ENCODE measurements around the gene GTPBP3.
A peak's percentile ranks its signal among the peaks of the same experiment; 100 is the strongest.

GTPBP3 gene

GRCh38 chr19:17320435-17320834 lies 16.9 kb upstream of the GTPBP3 start:
- H3K36me3 Mint-ChIP-seq: no peaks in the 10 kb centered on the region
- H3K4me3 Mint-ChIP-seq: no peak overlapping the region
- no peaks in the 10 kb centered on the region for H3K27me3 Mint-ChIP-seq
- no peak overlapping the region for H3K27ac Mint-ChIP-seq
- peaks cover 1% of the 10 kb centered on the region for H3K4me1 Mint-ChIP-seq (ENCODE audit: low read depth)
- no peaks in the 10 kb centered on the region for H3K9me3 Mint-ChIP-seq (ENCODE audit: low read depth)

DNA sequence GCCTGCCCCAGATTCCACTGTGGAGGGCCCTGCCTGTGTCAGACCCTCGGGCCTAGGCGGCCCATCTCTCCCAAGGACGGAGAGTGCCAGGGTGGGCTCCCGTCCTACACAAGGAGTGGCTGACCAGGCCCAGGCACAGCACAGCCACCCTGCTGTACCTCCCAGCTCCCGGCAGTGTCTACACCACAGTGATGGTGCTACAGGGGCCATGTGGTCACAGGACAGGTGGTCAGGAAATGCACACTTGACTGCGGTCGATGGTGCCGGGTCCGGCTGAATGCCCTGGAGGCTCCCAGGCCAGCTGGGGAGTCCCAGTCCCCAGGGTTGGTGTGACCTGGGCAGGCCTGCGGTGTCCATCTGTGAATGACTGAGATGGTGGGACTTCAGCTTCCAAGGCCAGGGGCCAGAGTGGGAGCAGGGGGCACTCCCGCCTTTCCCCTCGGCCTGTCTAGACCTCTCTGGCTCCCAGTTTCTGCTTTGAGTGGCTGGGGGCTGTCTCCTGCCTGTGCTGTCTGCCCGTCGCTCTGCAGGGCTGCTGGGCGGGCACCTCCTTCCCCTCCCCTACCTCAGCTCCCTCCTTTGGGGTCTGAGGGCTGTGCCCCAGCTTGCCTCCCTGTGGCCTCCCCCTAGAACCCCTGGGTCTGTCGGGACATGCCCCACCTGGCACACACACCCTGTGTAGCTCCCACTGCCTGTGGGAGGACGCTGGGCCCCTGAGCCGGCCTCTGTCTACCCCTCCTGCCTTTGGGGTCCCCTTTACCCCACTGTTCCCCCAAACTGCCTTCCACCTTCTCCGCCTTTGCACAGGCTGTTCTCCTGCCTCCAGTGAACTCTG lies 15.5 kb upstream of the GTPBP3 start:
- no peak overlapping the region for H3K27ac Mint-ChIP-seq

DNA sequence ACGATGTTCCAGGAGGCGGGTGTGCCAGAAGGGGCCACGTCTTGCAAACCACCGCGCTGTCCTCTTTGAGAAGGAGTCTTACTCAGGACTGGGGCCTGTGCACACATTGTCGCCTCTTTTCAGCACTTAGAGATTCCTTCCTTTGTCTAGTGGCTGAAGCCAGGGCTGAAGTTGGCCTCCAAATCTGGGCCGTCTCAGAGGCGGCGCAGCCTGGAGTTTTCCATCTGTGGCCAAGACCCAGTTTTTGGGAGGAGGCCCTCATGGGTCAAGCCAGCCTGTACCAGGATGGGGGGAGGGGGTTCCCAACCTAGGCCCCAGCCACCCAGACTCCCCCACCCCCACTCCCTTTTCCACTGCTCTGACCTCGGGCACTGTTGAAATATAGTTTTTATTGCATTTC lies 14.5 kb upstream of the GTPBP3 start:
- Mint-ChIP-seq H3K4me3 (no peak overlapping the region), H3K4me1 (ENCODE audit: low read depth) (peaks cover 3% of the 10 kb centered on the region), H3K9me3 (ENCODE audit: low read depth) (no peaks in the 10 kb centered on the region), H3K27me3 (no peaks in the 10 kb centered on the region), H3K36me3 (no peaks in the 10 kb centered on the region), H3K27ac (no peak overlapping the region)

More for the DNA sequence above, 15.5 kb upstream of the GTPBP3 start:
- Mint-ChIP-seq H3K4me1 (ENCODE audit: low read depth) (peaks cover 1% of the 10 kb centered on the region), H3K27me3 (no peaks in the 10 kb centered on the region), H3K9me3 (ENCODE audit: low read depth) (no peaks in the 10 kb centered on the region), H3K36me3 (no peaks in the 10 kb centered on the region), H3K4me3 (no peak overlapping the region)

DNA sequence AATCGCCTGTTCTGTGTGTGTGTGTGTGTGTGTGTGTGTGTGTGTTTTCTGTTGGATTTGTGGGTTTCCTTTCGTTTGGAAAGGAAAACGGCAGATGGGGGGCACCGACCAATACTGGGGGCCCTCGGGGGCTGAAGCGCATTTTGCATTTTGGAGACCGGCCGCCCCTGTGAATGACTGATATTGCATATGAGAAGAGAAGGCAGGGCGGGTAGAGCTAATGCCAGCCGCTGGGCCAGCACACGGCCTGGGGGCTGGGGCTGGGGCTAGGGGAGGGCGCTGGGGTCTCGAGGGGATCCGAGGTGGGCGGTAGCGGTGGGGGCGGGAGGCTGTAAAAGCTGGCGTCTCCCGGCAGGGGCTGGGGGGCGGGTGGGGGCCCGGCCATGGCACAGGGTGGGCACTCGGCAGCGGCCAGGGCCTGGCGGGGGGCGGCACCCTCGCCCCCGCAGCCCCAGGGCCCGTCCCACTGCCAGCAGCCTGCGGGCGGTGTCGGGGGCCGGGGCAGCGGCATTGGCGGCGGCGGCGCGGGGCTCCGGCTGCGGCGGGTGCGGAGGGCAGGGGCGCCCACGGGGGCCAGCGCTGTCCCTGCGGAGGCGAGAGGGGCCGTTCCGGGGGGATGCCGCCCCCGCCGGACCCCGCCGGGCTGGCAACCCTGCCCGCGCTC lies 13.9 kb upstream of the GTPBP3 start:
- no peak overlapping the region for H3K27ac Mint-ChIP-seq
- H3K36me3 Mint-ChIP-seq: no peaks in the 10 kb centered on the region
- H3K27me3 Mint-ChIP-seq: no peaks in the 10 kb centered on the region
- no peaks in the 10 kb centered on the region for H3K9me3 Mint-ChIP-seq (ENCODE audit: low read depth)
- peaks cover 3% of the 10 kb centered on the region for H3K4me1 Mint-ChIP-seq (ENCODE audit: low read depth)
- no peak overlapping the region for H3K4me3 Mint-ChIP-seq

GRCh38 chr19:17323964-17324332 lies 13.4 kb upstream of the GTPBP3 start:
- H3K27ac Mint-ChIP-seq: no peak overlapping the region
- H3K4me3 Mint-ChIP-seq: no peak overlapping the region
- no peaks in the 10 kb centered on the region for H3K36me3 Mint-ChIP-seq
- H3K27me3 Mint-ChIP-seq: no peaks in the 10 kb centered on the region
- peaks cover 3% of the 10 kb centered on the region for H3K4me1 Mint-ChIP-seq (ENCODE audit: low read depth)
- H3K9me3 Mint-ChIP-seq (ENCODE audit: low read depth): no peaks in the 10 kb centered on the region

- Mint-ChIP-seq H3K36me3 (no peaks in the 10 kb centered on the region), H3K9me3 (ENCODE audit: low read depth) (no peaks in the 10 kb centered on the region), H3K4me3 (no peak overlapping the region), H3K27me3 (no peaks in the 10 kb centered on the region), H3K27ac (no peak overlapping the region), H3K4me1 (ENCODE audit: low read depth) (peaks cover 3% of the 10 kb centered on the region)
These were observed 12.8 kb upstream of the GTPBP3 start for GRCh38 chr19:17324357-17325114.

DNA sequence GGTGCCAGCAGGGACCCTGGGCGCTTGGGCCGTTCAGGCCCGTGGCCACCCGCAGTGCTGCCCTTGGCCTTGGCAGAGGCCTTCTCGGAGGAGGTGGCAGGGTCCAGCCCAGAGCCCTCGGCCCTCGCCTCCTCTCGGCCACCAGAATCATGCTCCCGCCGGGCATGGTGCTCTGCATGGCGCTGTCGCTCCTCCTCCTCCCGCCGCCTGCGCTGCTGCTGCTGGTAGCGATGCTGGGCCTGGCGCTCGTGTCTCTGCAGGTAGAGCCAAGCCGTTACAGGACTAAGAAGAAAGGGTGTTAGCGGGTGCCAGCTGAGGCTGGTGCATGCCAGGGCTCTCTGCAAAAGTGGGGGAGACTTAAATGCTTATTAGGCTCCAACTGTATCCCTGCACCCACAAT lies 12.2 kb upstream of the GTPBP3 start:
- no peaks in the 10 kb centered on the region for H3K27me3 Mint-ChIP-seq
- H3K27ac Mint-ChIP-seq: no peak overlapping the region
- H3K36me3 Mint-ChIP-seq: no peaks in the 10 kb centered on the region
- H3K4me1 Mint-ChIP-seq (ENCODE audit: low read depth): peaks cover 6% of the 10 kb centered on the region
- no peak overlapping the region for H3K4me3 Mint-ChIP-seq
- no peaks in the 10 kb centered on the region for H3K9me3 Mint-ChIP-seq (ENCODE audit: low read depth)

- no peaks in the 10 kb centered on the region for H3K27me3 Mint-ChIP-seq
- H3K4me3 Mint-ChIP-seq: no peak overlapping the region
- no peaks in the 10 kb centered on the region for H3K9me3 Mint-ChIP-seq (ENCODE audit: low read depth)
- H3K36me3 Mint-ChIP-seq: no peaks in the 10 kb centered on the region
- H3K27ac Mint-ChIP-seq: no peak overlapping the region
- H3K4me1 Mint-ChIP-seq (ENCODE audit: low read depth): peaks cover 11% of the 10 kb centered on the region
These were observed 11.3 kb upstream of the GTPBP3 start for GRCh38 chr19:17325881-17326594.

- Mint-ChIP-seq H3K27me3 (no peaks in the 10 kb centered on the region), H3K36me3 (no peaks in the 10 kb centered on the region), H3K27ac (no peak overlapping the region), H3K4me1 (ENCODE audit: low read depth) (peaks cover 11% of the 10 kb centered on the region), H3K9me3 (ENCODE audit: low read depth) (no peaks in the 10 kb centered on the region), H3K4me3 (peak overlapping the region; percentile 42)
These were observed 10.8 kb upstream of the GTPBP3 start for GRCh38 chr19:17326595-17326966.

DNA sequence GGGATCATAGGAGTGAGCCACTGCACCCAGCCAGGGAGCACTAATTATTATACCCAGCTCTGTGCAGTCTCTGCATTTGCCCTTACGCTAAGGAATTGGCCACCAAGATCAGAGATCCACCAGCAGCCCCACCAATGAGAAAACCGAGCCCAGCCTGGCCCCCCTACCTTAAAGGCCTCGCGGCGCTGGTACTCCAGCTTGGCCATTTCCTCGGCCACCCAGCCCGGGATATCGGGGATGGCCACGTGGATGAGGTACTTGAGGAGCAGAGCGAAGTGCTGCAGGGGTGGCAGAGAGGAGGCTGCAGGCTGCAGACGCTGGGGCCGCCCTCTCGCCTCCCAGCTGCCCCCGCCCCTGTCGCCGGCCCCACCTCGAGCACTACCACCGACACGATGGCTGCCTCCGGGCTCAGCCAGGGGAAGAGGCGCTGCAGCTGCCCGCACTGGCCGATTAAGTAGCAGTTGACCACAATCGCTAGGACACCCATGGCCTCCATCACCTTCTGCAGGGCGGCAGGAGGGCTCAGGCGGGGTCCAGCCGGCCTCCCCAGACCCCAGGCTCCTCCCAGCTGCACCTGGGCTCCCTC lies 10.2 kb upstream of the GTPBP3 start:
- Mint-ChIP-seq H3K4me1 (ENCODE audit: low read depth) (peaks cover 11% of the 10 kb centered on the region), H3K27me3 (no peaks in the 10 kb centered on the region), H3K27ac (no peak overlapping the region), H3K4me3 (peak overlapping the region; percentile 42), H3K36me3 (no peaks in the 10 kb centered on the region), H3K9me3 (ENCODE audit: low read depth) (no peaks in the 10 kb centered on the region)

GRCh38 chr19:17327654-17328516 lies 9.5 kb upstream of the GTPBP3 start:
- Mint-ChIP-seq H3K36me3 (no peaks in the 10 kb centered on the region), H3K4me1 (ENCODE audit: low read depth) (peaks cover 14% of the 10 kb centered on the region), H3K27me3 (no peaks in the 10 kb centered on the region), H3K4me3 (peak overlapping the region; percentile 59), H3K9me3 (ENCODE audit: low read depth) (no peaks in the 10 kb centered on the region), H3K27ac (no peak overlapping the region)

- H3K4me3 Mint-ChIP-seq: peak overlapping the region; percentile 35
- H3K4me1 Mint-ChIP-seq (ENCODE audit: low read depth): peaks cover 18% of the 10 kb centered on the region
- no peaks in the 10 kb centered on the region for H3K36me3 Mint-ChIP-seq
- H3K27me3 Mint-ChIP-seq: no peaks in the 10 kb centered on the region
- H3K9me3 Mint-ChIP-seq (ENCODE audit: low read depth): no peaks in the 10 kb centered on the region
- no peak overlapping the region for H3K27ac Mint-ChIP-seq
These were observed 8.6 kb upstream of the GTPBP3 start for GRCh38 chr19:17328517-17329365.

Measured in activated naive CD8-positive, alpha-beta T cell (primary cell).